Measurements from ENCODE around the gene NETO2.
A peak's percentile ranks its signal among the peaks of the same experiment; 100 is the strongest.

The NETO2 gene

DNA sequence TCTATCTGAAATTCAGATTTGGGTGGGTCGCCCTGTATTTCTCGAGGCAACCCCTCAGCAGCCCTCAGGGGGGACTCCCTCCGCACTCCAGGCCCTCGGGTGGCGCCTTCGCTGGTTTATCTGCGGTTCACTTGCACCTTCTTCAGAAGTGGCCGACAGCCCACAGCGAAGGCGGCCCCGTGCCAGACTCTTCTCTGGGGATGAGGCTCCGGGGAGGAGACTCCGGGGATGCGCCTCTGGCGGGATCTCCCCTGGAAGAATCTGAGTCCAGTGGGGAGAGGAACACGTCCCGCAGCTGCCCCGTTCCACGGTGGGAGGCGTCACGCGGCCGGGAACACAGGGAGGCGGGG, 106.4 kb downstream of the NETO2 start:
- no peak for TF ChIP-seq PPARA (CRISPR knock-in tag; IDR thresholded peaks at IDR 0.05; ENCODE audit: borderline replicate concordance)
- TF ChIP-seq ZNF70 (CRISPR knock-in tag; IDR thresholded peaks at IDR 0.05), result no peak
- TF ChIP-seq, protein P1, sequence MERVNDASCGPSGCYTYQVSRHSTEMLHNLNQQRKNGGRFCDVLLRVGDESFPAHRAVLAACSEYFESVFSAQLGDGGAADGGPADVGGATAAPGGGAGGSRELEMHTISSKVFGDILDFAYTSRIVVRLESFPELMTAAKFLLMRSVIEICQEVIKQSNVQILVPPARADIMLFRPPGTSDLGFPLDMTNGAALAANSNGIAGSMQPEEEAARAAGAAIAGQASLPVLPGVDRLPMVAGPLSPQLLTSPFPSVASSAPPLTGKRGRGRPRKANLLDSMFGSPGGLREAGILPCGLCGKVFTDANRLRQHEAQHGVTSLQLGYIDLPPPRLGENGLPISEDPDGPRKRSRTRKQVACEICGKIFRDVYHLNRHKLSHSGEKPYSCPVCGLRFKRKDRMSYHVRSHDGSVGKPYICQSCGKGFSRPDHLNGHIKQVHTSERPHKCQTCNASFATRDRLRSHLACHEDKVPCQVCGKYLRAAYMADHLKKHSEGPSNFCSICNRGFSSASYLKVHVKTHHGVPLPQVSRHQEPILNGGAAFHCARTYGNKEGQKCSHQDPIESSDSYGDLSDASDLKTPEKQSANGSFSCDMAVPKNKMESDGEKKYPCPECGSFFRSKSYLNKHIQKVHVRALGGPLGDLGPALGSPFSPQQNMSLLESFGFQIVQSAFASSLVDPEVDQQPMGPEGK (CRISPR knock-in tag; IDR thresholded peaks at IDR 0.05; ENCODE audit: borderline replicate concordance), result no peak
- no peak for TF ChIP-seq ARNTL (CRISPR knock-in tag; IDR thresholded peaks at IDR 0.05; ENCODE audit: borderline replicate concordance, low read depth)
- no peak for TF ChIP-seq ZFP30 (CRISPR knock-in tag; IDR thresholded peaks at IDR 0.05)
- no peak for TF ChIP-seq SNAI2 (CRISPR knock-in tag; IDR thresholded peaks at IDR 0.05)
- no peak for TF ChIP-seq GLIS3 (CRISPR knock-in tag; IDR thresholded peaks at IDR 0.05)
- no peak for TF ChIP-seq CSDC2 (CRISPR knock-in tag; IDR thresholded peaks at IDR 0.05)
- no peak for TF ChIP-seq BACH2 (CRISPR knock-in tag; IDR thresholded peaks at IDR 0.05; ENCODE audit: borderline replicate concordance)
- no peak for TF ChIP-seq ISL1 (CRISPR knock-in tag; IDR thresholded peaks at IDR 0.05)
- TF ChIP-seq, protein P2, sequence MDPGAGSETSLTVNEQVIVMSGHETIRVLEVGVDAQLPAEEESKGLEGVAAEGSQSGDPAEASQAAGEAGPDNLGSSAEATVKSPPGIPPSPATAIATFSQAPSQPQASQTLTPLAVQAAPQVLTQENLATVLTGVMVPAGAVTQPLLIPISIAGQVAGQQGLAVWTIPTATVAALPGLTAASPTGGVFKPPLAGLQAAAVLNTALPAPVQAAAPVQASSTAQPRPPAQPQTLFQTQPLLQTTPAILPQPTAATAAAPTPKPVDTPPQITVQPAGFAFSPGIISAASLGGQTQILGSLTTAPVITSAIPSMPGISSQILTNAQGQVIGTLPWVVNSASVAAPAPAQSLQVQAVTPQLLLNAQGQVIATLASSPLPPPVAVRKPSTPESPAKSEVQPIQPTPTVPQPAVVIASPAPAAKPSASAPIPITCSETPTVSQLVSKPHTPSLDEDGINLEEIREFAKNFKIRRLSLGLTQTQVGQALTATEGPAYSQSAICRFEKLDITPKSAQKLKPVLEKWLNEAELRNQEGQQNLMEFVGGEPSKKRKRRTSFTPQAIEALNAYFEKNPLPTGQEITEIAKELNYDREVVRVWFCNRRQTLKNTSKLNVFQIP (CRISPR knock-in tag; IDR thresholded peaks at IDR 0.05; ENCODE audit: borderline replicate concordance, low read depth), result no peak
- no peak for TF ChIP-seq TCF4 (CRISPR knock-in tag; IDR thresholded peaks at IDR 0.05; ENCODE audit: borderline replicate concordance)
- TF ChIP-seq ZNF8 (CRISPR knock-in tag; IDR thresholded peaks at IDR 0.05), result no peak
- TF ChIP-seq ZFP3 (CRISPR knock-in tag; IDR thresholded peaks at IDR 0.05), result no peak
- peak; percentile 63 for ATAC-seq

DNA sequence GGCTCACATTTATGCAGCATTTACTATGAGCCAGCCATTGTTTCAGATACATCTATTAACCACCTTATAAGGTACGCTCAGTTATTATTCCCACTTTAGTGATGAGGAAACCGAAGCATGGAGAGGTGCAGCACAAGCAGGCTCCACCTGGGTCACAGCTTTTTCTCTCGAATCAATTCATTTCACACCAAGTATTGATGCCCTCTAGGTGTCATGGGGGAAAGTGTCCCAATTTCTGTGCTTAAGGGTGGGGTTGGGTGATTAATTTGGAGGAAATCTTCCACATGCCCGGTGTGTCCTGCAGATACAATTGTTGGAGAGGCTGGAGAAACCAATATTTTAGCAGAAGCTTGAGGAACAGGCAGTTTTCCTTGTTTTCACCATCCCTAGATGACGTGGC, 107.5 kb downstream of the NETO2 start:
- no peak for TF ChIP-seq PPARA (CRISPR knock-in tag; IDR thresholded peaks at IDR 0.05; ENCODE audit: borderline replicate concordance)
- no peak for TF ChIP-seq ZNF8 (CRISPR knock-in tag; IDR thresholded peaks at IDR 0.05)
- TF ChIP-seq BACH2 (CRISPR knock-in tag; IDR thresholded peaks at IDR 0.05; ENCODE audit: borderline replicate concordance), result no peak
- TF ChIP-seq, protein P3, sequence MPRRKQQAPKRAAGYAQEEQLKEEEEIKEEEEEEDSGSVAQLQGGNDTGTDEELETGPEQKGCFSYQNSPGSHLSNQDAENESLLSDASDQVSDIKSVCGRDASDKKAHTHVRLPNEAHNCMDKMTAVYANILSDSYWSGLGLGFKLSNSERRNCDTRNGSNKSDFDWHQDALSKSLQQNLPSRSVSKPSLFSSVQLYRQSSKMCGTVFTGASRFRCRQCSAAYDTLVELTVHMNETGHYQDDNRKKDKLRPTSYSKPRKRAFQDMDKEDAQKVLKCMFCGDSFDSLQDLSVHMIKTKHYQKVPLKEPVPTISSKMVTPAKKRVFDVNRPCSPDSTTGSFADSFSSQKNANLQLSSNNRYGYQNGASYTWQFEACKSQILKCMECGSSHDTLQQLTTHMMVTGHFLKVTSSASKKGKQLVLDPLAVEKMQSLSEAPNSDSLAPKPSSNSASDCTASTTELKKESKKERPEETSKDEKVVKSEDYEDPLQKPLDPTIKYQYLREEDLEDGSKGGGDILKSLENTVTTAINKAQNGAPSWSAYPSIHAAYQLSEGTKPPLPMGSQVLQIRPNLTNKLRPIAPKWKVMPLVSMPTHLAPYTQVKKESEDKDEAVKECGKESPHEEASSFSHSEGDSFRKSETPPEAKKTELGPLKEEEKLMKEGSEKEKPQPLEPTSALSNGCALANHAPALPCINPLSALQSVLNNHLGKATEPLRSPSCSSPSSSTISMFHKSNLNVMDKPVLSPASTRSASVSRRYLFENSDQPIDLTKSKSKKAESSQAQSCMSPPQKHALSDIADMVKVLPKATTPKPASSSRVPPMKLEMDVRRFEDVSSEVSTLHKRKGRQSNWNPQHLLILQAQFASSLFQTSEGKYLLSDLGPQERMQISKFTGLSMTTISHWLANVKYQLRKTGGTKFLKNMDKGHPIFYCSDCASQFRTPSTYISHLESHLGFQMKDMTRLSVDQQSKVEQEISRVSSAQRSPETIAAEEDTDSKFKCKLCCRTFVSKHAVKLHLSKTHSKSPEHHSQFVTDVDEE (CRISPR knock-in tag; IDR thresholded peaks at IDR 0.05), result no peak
- TF ChIP-seq, protein P4, sequence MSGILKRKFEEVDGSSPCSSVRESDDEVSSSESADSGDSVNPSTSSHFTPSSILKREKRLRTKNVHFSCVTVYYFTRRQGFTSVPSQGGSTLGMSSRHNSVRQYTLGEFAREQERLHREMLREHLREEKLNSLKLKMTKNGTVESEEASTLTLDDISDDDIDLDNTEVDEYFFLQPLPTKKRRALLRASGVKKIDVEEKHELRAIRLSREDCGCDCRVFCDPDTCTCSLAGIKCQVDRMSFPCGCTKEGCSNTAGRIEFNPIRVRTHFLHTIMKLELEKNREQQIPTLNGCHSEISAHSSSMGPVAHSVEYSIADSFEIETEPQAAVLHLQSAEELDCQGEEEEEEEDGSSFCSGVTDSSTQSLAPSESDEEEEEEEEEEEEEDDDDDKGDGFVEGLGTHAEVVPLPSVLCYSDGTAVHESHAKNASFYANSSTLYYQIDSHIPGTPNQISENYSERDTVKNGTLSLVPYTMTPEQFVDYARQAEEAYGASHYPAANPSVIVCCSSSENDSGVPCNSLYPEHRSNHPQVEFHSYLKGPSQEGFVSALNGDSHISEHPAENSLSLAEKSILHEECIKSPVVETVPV (CRISPR knock-in tag; IDR thresholded peaks at IDR 0.05), result no peak
- TF ChIP-seq ZNF565 (CRISPR knock-in tag; conservative IDR thresholded peaks at IDR 0.05; ENCODE audit: low read depth), result no peak
- TF ChIP-seq ZFP3 (CRISPR knock-in tag; IDR thresholded peaks at IDR 0.05), result no peak
- no peak for TF ChIP-seq OSR1 (CRISPR knock-in tag; IDR thresholded peaks at IDR 0.05)

DNA sequence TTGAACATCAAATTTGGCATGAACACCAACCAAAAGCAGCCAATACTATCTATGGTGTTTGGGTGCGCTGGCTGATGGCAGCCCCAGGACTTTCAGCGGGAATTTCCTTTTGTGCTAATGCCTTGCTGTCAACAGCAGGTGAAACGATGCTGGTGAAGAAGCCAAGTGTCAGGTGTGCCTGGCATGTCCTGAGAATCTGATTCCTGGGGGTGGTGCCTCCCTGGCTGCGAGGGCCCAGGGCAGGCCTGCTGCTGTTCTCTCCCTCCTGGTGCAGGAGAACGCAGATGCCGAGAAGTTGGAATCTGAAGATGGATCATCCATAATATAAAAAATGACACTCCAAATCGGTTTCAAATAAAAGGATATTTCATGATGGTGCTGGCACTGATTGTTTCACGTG, 108.3 kb downstream of the NETO2 start:
- ATAC-seq, result no peak
- TF ChIP-seq ZNF70 (CRISPR knock-in tag; IDR thresholded peaks at IDR 0.05) (no peak), ZNF8 (CRISPR knock-in tag; IDR thresholded peaks at IDR 0.05) (no peak), ZNF565 (CRISPR knock-in tag; conservative IDR thresholded peaks at IDR 0.05; ENCODE audit: low read depth) (no peak), ZFP3 (CRISPR knock-in tag; IDR thresholded peaks at IDR 0.05) (no peak)
- TF ChIP-seq, protein P2 (CRISPR knock-in tag; IDR thresholded peaks at IDR 0.05; ENCODE audit: borderline replicate concordance, low read depth), result no peak

More for the DNA sequence above, 107.5 kb downstream of the NETO2 start:
- ATAC-seq, result no peak

DNA sequence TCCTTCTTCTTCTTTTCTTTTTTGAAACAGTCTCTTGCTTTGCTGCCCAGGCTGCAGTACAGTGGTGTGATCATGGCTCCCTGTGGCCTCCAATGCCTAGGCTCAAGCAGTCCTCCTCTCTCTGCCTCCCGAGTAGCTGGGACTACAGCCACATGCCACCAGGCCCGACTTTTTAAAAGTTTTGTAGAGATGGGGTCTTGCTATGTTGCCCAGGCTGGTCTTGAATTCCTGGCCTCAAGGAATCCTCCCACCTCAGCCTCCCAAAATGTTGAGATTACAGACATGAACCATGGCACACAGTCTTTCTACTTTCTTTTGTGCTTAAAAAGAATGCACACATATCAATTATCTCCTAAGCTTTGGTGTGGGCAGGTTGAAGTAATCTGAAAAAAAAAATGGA, 109.3 kb downstream of the NETO2 start:
- TF ChIP-seq, protein P1 (CRISPR knock-in tag; IDR thresholded peaks at IDR 0.05; ENCODE audit: borderline replicate concordance), result no peak
- no peak for TF ChIP-seq OSR1 (CRISPR knock-in tag; IDR thresholded peaks at IDR 0.05)
- TF ChIP-seq ZFP3 (CRISPR knock-in tag; IDR thresholded peaks at IDR 0.05), result no peak
- TF ChIP-seq ARNTL (CRISPR knock-in tag; IDR thresholded peaks at IDR 0.05; ENCODE audit: borderline replicate concordance, low read depth), result no peak
- no peak for TF ChIP-seq TOX (CRISPR knock-in tag; IDR thresholded peaks at IDR 0.05; ENCODE audit: borderline replicate concordance)
- TF ChIP-seq ZNF565 (CRISPR knock-in tag; conservative IDR thresholded peaks at IDR 0.05; ENCODE audit: low read depth), result no peak
- TF ChIP-seq ZC3H10 (CRISPR knock-in tag; IDR thresholded peaks at IDR 0.05), result no peak
- TF ChIP-seq ZFP30 (CRISPR knock-in tag; IDR thresholded peaks at IDR 0.05), result no peak

More for the DNA sequence above, 109.3 kb downstream of the NETO2 start:
- ATAC-seq, result no peak
